ENCODE measurements around the gene PPIB. TPM values are rescaled to one million over a fixed set of nuclear protein-coding genes. Genes with fewer than 3 reads are reported as not detected.
A peak's percentile ranks its signal among the peaks of the same experiment; 100 is the strongest.
"Not testable (repeated sequence)": the region's sequence is repeated elsewhere in the genome, so short reads cannot be mapped to it uniquely, and the experiment has no call there.

Gene PPIB
- total and polyA plus RNA-seq, 2 experiments from 2014 or later = 1,188 to 1,748 TPM

DNA sequence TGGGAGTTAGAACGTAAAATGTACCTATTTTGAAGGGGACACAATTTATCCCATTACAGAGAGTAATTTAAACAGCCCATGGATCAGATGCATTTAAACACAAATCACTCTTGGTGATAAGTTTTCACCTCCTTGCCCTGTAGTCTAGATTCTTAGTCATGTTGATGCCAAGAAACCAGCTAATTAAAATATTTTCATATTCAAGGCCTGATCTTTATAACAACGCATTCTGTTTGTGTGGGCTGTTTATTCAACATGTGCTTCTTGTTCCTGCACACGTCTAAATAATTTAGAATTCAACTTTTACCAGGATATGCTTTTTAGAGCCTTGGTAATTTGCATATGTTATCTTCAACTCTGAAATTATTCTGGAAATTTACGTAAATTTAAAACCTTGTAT lies 41.2 kb downstream of the PPIB start:
- in situ Hi-C loops (cut with MboI) = no loop called here
- H3K4me2 ChIP-seq (ENCODE audit: unreplicated experiment) = no peak overlapping the region
- no peak overlapping the region for H3K9ac ChIP-seq
- no peak overlapping the region for H3K4me3 ChIP-seq
- H3F3A ChIP-seq (ENCODE audit: insufficient read depth) = no peaks in the 10 kb centered on the region
- H3K36me3 ChIP-seq (ENCODE audit: low read depth) = peaks cover 53% of the 10 kb centered on the region
- H3K27ac ChIP-seq = no peak overlapping the region
- H3K9me2 ChIP-seq (ENCODE audit: insufficient read depth) = no peaks in the 10 kb centered on the region
- H3K27me3 ChIP-seq (replicated peaks; ENCODE audit: insufficient read depth) = no peaks in the 10 kb centered on the region
- DNase-seq = no peak
- H3K79me2 ChIP-seq (ENCODE audit: insufficient read depth) = peaks cover 20% of the 10 kb centered on the region; the same call in 1 of the 2 replicates
- H3K4me1 ChIP-seq (ENCODE audit: insufficient read depth) = no peaks in the 10 kb centered on the region
- TF ChIP-seq EZH2 (IDR thresholded peaks at IDR 0.05; ENCODE audit: insufficient read depth, poor library complexity, severe bottlenecking) (no peak), EZH2phosphoT487 (IDR thresholded peaks at IDR 0.05; ENCODE audit: insufficient read depth, low read depth) (no peak)
- no peaks in the 10 kb centered on the region for H3K9me3 ChIP-seq (ENCODE audit: low read depth)
- no peak overlapping the region for H2AFZ ChIP-seq
- WGBS, 2 experiments (ENCODE audit: low coverage in 1 of 2, low lambda C conversion rate in 2 of 2, missing lambda C conversion rate in 2 of 2) = 78 to 82% methylated on average over 4 of the region's 4 CpGs
- no peaks in the 10 kb centered on the region for H4K20me1 ChIP-seq (ENCODE audit: insufficient read depth)

DNA sequence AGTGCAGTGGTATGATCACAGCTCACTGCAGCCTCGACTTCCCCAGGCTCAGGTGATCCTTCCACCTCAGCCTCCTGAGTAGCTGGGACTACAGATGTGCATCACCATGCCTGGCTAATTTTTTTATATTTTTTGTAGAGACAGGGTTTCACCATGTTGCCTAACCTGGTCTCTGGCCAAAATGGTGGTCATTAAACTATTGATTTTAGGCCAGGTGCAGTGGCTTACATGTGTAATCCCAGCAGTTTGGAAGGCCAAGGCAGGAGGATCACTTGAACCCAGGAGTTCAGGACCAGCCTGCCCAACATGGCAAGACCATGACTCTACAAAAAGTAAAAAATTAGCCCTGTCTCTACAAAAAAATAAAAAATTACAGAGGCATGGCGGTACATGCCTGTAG lies 42.5 kb downstream of the PPIB start:
- H3K27me3 ChIP-seq (replicated peaks; ENCODE audit: insufficient read depth); H3K4me1 ChIP-seq (ENCODE audit: insufficient read depth); H3K4me2 ChIP-seq (ENCODE audit: unreplicated experiment); in situ Hi-C loops (cut with MboI); H3K27ac ChIP-seq; H4K20me1 ChIP-seq (ENCODE audit: insufficient read depth); H3K4me3 ChIP-seq; H2AFZ ChIP-seq; H3K9me2 ChIP-seq (ENCODE audit: insufficient read depth); H3K9ac ChIP-seq; H3K9me3 ChIP-seq (ENCODE audit: low read depth); DNase-seq; H3F3A ChIP-seq (ENCODE audit: insufficient read depth): not testable (repeated sequence)
- WGBS, 2 experiments (ENCODE audit: low coverage in 1 of 2, low lambda C conversion rate in 2 of 2, missing lambda C conversion rate in 2 of 2) = 96 to 100% methylated on average over 2 of the region's 2 CpGs
- H3K36me3 ChIP-seq (ENCODE audit: low read depth) = peaks cover 58% of the 10 kb centered on the region
- peaks cover 29% of the 10 kb centered on the region for H3K79me2 ChIP-seq (ENCODE audit: insufficient read depth)

DNA sequence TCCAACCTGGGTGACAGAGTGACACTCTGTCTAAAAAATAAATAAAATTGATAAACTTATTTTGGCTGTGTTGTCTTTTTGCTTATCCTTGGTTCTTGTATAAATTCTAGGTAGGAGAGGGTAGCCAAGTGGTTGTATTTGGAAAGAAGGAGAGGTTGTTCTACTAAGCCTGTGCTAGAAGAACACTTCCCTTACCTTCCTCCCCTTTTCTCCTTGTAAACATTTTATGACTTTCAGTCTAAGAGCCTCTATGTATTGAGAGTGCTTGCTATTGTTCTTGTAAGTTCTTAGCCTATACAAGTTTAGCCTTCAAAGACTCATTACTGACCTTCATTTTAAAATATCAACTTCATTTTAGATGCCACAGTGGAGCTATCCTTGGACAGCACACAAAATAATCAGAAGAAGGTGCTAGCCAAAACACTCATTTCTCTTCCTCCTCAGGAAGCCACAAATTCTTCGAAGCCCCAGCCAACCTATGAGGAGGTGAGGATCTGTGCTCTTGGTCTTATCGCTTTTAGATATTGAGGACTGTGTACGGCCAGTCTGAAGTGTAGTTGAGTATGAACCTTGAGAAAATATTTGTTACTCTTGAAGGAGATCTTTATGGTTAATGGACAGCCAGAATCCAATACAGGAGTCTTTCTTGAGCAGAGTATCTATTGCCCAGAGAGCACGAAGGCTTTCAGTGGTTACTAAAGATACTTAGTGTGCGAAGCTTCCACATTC lies 44.9 kb downstream of the PPIB start:
- Histone ChIP-seq H3K36me3 (ENCODE audit: low read depth) (peaks cover 53% of the 10 kb centered on the region), H3K9me3 (ENCODE audit: low read depth) (no peaks in the 10 kb centered on the region), H3F3A (ENCODE audit: insufficient read depth) (peaks cover 11% of the 10 kb centered on the region; the same call in 1 of the 2 replicates), H3K9me2 (ENCODE audit: insufficient read depth) (no peaks in the 10 kb centered on the region), H3K27me3 (replicated peaks; ENCODE audit: insufficient read depth) (no peaks in the 10 kb centered on the region), H4K20me1 (ENCODE audit: insufficient read depth) (no peaks in the 10 kb centered on the region), H3K79me2 (ENCODE audit: insufficient read depth) (peaks cover 50% of the 10 kb centered on the region), H3K4me3 (no peak overlapping the region), H3K4me1 (ENCODE audit: insufficient read depth) (peaks cover 7% of the 10 kb centered on the region), H3K9ac (no peak overlapping the region), H3K27ac (no peak overlapping the region), H2AFZ (no peak overlapping the region), H3K4me2 (ENCODE audit: unreplicated experiment) (no peak overlapping the region)
- DNase-seq = no peak
- TF ChIP-seq EZH2 (IDR thresholded peaks at IDR 0.05; ENCODE audit: insufficient read depth, poor library complexity, severe bottlenecking) (no peak), EZH2phosphoT487 (IDR thresholded peaks at IDR 0.05; ENCODE audit: insufficient read depth, low read depth) (no peak)
- in situ Hi-C loops (cut with MboI) = no loop called here
- whole genome bisulfite sequencing, 2 experiments (ENCODE audit: low coverage in 1 of 2, low lambda C conversion rate in 2 of 2, missing lambda C conversion rate in 2 of 2) = 97 to 98% methylated on average over 5 of the region's 5 CpGs

DNA sequence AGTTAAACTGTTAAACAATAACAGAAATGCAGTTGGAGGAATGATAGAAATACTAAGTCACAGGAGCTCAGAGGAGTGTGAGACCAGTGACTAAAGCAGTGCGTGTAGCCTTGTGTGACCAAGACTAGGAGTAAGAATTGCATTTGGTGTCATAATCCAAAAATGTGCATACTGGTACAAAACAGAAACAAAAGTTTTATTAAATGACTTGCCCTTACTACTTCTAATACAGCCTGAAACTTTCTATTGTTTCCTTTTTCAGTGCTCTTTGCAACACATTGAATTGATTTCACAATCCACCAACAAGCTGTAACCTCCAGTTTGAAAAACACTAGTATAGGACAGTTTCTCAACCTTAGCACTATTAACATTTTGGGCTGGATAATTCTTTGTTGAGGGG lies 49.9 kb downstream of the PPIB start:
- DNase-seq = peak; percentile 88
- peaks cover 20% of the 10 kb centered on the region; the same call in 1 of the 2 replicates for H3F3A ChIP-seq (ENCODE audit: insufficient read depth)
- peak overlapping the region; percentile 10 for H3K4me2 ChIP-seq (ENCODE audit: unreplicated experiment)
- peaks cover 85% of the 10 kb centered on the region for H3K79me2 ChIP-seq (ENCODE audit: insufficient read depth)
- TF ChIP-seq EZH2phosphoT487 (IDR thresholded peaks at IDR 0.05; ENCODE audit: insufficient read depth, low read depth) = no peak
- TF ChIP-seq EZH2 (IDR thresholded peaks at IDR 0.05; ENCODE audit: insufficient read depth, poor library complexity, severe bottlenecking) = no peak
- in situ Hi-C loops (cut with MboI) = no loop called here
- H2AFZ ChIP-seq = no peak overlapping the region
- H3K27ac ChIP-seq = peak overlapping the region; percentile 89
- no peaks in the 10 kb centered on the region for H4K20me1 ChIP-seq (ENCODE audit: insufficient read depth)
- H3K9ac ChIP-seq = peak overlapping the region; percentile 54
- H3K27me3 ChIP-seq (replicated peaks; ENCODE audit: insufficient read depth) = no peaks in the 10 kb centered on the region
- H3K4me1 ChIP-seq (ENCODE audit: insufficient read depth) = peaks cover 22% of the 10 kb centered on the region
- WGBS, 2 experiments (ENCODE audit: low coverage in 1 of 2, low lambda C conversion rate in 2 of 2, missing lambda C conversion rate in 2 of 2) = 47 to 63% methylated on average over 1 of the region's 1 CpG
- peaks cover 15% of the 10 kb centered on the region for H3K36me3 ChIP-seq (ENCODE audit: low read depth)
- no peak overlapping the region for H3K4me3 ChIP-seq
- H3K9me2 ChIP-seq (ENCODE audit: insufficient read depth) = no peaks in the 10 kb centered on the region
- H3K9me3 ChIP-seq (ENCODE audit: low read depth) = no peaks in the 10 kb centered on the region
